ENCODE data around the gene UCP3. TPM values are rescaled to one million over a fixed set of nuclear protein-coding genes. Genes with fewer than 3 reads are reported as not detected.

UCP3 gene
- total and polyA plus RNA-seq, 4 donors, result 1.0 to 2.8 (median 1.8) TPM

GRCh38 chr11:73958521-73959141 is 50.3 kb downstream of the UCP3 start:
- Histone ChIP-seq H3K27ac (ENCODE audit: low read depth in 1 of 2, low read length in 1 of 2) (no peak overlapping the region), H3K27me3 (ENCODE audit: control insufficient read depth in 3 of 3, insufficient read depth in 3 of 3, low read length in 2 of 3) (peaks cover 0 to 13% (median 8%) of the 10 kb centered on the region in 3 donors), H3K4me1 (ENCODE audit: control insufficient read depth in 5 of 5, insufficient read depth in 5 of 5, low read length in 5 of 5) (no peaks in the 10 kb centered on the region), H3K9me3 (ENCODE audit: control insufficient read depth in 4 of 4, insufficient read depth in 3 of 4, low read length in 3 of 4) (no peaks in the 10 kb centered on the region), H3K4me3 (no peak overlapping the region), H3K9ac (ENCODE audit: insufficient read depth in 1 of 2, low read length in 2 of 2) (no peak overlapping the region), H3K36me3 (ENCODE audit: control insufficient read depth in 4 of 4, insufficient read depth in 4 of 4, low read length in 4 of 4) (no peaks in the 10 kb centered on the region)
- no peak for TF ChIP-seq CTCF (IDR thresholded peaks at IDR 0.05; ENCODE audit: control extremely low read depth, extremely low read depth)
- DNase-seq (no peak), ATAC-seq (ENCODE audit: insufficient read depth, low FRiP score) (no peak)
- WGBS, 2 donors, result 89 to 91% methylated on average over 18 of the region's 18 CpGs

- Histone ChIP-seq H3K4me1 (ENCODE audit: control insufficient read depth in 5 of 5, insufficient read depth in 5 of 5, low read length in 5 of 5) (no peaks in the 10 kb centered on the region), H3K27me3 (ENCODE audit: control insufficient read depth in 3 of 3, insufficient read depth in 3 of 3, low read length in 2 of 3) (peaks cover 0 to 13% (median 8%) of the 10 kb centered on the region in 3 donors), H3K27ac (ENCODE audit: low read depth in 1 of 2, low read length in 1 of 2) (no peak overlapping the region), H3K9ac (ENCODE audit: insufficient read depth in 1 of 2, low read length in 2 of 2) (no peak overlapping the region), H3K36me3 (ENCODE audit: control insufficient read depth in 4 of 4, insufficient read depth in 4 of 4, low read length in 4 of 4) (no peaks in the 10 kb centered on the region), H3K9me3 (ENCODE audit: control insufficient read depth in 4 of 4, insufficient read depth in 3 of 4, low read length in 3 of 4) (no peaks in the 10 kb centered on the region), H3K4me3 (no peak overlapping the region)
- 71% methylated on average over 25 of the region's 25 CpGs for WGBS, 2 donors
- no peak for TF ChIP-seq CTCF (IDR thresholded peaks at IDR 0.05; ENCODE audit: control extremely low read depth, extremely low read depth)
- DNase-seq (no peak), ATAC-seq (ENCODE audit: insufficient read depth, low FRiP score) (no peak)
Measured at GRCh38 chr11:73957654-73958361, 51.1 kb downstream of the UCP3 start.

GRCh38 chr11:73956876-73957653 is 51.8 kb downstream of the UCP3 start:
- no peak overlapping the region for H3K4me3 ChIP-seq
- ATAC-seq (ENCODE audit: insufficient read depth, low FRiP score), result no peak
- H3K36me3 ChIP-seq (ENCODE audit: control insufficient read depth in 4 of 4, insufficient read depth in 4 of 4, low read length in 4 of 4), result no peaks in the 10 kb centered on the region
- DNase-seq, result no peak
- H3K27ac ChIP-seq (ENCODE audit: low read depth in 1 of 2, low read length in 1 of 2), result no peak overlapping the region
- WGBS, 2 donors, result 49 to 54% methylated on average over 26 to 29 of the region's 29 CpGs
- H3K9ac ChIP-seq (ENCODE audit: insufficient read depth in 1 of 2, low read length in 2 of 2), result no peak overlapping the region
- TF ChIP-seq CTCF (IDR thresholded peaks at IDR 0.05; ENCODE audit: control extremely low read depth, extremely low read depth), result no peak
- H3K4me1 ChIP-seq (ENCODE audit: control insufficient read depth in 5 of 5, insufficient read depth in 5 of 5, low read length in 5 of 5), result no peaks in the 10 kb centered on the region
- peaks cover 0 to 13% (median 8%) of the 10 kb centered on the region in 3 donors for H3K27me3 ChIP-seq (ENCODE audit: control insufficient read depth in 3 of 3, insufficient read depth in 3 of 3, low read length in 2 of 3)
- no peaks in the 10 kb centered on the region for H3K9me3 ChIP-seq (ENCODE audit: control insufficient read depth in 4 of 4, insufficient read depth in 3 of 4, low read length in 3 of 4)
